ENCODE data around the gene NEK10.
A peak's percentile ranks its signal among the peaks of the same experiment; 100 is the strongest.

The NEK10 gene

DNA sequence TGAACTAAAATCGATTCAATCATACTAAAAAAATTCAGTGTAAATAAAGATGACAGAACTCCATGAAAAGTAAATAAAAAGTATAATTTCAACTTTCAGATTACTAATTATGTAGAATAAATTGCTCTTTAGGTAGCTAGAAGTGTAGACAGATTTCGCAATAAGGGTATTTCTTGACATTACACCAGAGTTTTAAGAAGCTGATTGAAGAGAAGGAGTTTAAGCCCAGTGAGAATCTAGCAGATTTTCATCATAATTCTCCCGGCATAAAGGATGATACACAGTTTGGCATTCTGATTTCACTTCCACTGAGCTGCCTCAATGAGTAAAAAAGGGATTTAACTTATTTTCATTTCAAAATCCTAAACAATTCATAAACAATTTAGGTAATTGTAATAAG is 259.2 kb downstream of the NEK10 start:
- no peak for DNase-seq (ENCODE audit: low read depth, low spot score)

- DNase-seq (ENCODE audit: low read depth, low spot score): no peak
Measured at GRCh38 chr3:27108322-27108721, 260.9 kb downstream of the NEK10 start.

- peak; percentile 45 for DNase-seq (ENCODE audit: low read depth, low spot score)
Measured at GRCh38 chr3:27105904-27106303, 263.3 kb downstream of the NEK10 start.

GRCh38 chr3:27097182-27097581 is 272.0 kb downstream of the NEK10 start:
- no peak for DNase-seq (ENCODE audit: low read depth, low spot score)

GRCh38 chr3:27095553-27096222 is 273.5 kb downstream of the NEK10 start:
- no peak for DNase-seq (ENCODE audit: low read depth, low spot score)

GRCh38 chr3:27094721-27095120 is 274.5 kb downstream of the NEK10 start:
- no peak for DNase-seq (ENCODE audit: low read depth, low spot score)

GRCh38 chr3:27093771-27094170 is 275.4 kb downstream of the NEK10 start:
- DNase-seq (ENCODE audit: low read depth, low spot score): no peak

GRCh38 chr3:27090275-27091041 is 278.7 kb downstream of the NEK10 start:
- DNase-seq (ENCODE audit: low read depth, low spot score): no peak

DNA sequence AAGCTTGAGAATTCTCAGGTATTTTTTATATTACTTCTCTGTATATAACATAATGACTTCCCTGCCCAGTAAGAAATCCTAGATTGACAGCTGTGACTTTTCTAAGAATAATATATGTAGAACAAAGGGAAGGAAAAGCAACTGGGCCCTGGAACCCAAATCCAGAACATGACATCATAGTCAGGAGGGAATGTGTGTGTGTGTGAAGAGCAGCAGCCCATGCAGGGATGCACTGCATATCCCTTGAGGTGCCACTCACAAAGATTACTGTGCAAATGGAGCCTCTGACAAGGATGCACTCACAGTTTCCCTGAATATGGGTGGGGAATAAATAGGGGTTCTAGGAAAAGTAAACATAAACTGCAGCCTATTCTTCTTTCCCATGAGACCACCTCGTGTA is 279.5 kb downstream of the NEK10 start:
- DNase-seq (ENCODE audit: low read depth, low spot score): no peak

GRCh38 chr3:27089068-27089467 is 280.1 kb downstream of the NEK10 start:
- DNase-seq (ENCODE audit: low read depth, low spot score): no peak

GRCh38 chr3:27085829-27086730 is 283.1 kb downstream of the NEK10 start:
- no peak for DNase-seq (ENCODE audit: low read depth, low spot score)

- no peak for DNase-seq (ENCODE audit: low read depth, low spot score)
Measured at GRCh38 chr3:27081992-27082607, 287.1 kb downstream of the NEK10 start.

- no peak for DNase-seq (ENCODE audit: low read depth, low spot score)
Measured at GRCh38 chr3:27081566-27081965, 287.6 kb downstream of the NEK10 start.

- no peak for DNase-seq (ENCODE audit: low read depth, low spot score)
Measured at GRCh38 chr3:27080258-27080525, 289.0 kb downstream of the NEK10 start.

GRCh38 chr3:27079427-27080257 is 289.5 kb downstream of the NEK10 start:
- no peak for DNase-seq (ENCODE audit: low read depth, low spot score)

DNA sequence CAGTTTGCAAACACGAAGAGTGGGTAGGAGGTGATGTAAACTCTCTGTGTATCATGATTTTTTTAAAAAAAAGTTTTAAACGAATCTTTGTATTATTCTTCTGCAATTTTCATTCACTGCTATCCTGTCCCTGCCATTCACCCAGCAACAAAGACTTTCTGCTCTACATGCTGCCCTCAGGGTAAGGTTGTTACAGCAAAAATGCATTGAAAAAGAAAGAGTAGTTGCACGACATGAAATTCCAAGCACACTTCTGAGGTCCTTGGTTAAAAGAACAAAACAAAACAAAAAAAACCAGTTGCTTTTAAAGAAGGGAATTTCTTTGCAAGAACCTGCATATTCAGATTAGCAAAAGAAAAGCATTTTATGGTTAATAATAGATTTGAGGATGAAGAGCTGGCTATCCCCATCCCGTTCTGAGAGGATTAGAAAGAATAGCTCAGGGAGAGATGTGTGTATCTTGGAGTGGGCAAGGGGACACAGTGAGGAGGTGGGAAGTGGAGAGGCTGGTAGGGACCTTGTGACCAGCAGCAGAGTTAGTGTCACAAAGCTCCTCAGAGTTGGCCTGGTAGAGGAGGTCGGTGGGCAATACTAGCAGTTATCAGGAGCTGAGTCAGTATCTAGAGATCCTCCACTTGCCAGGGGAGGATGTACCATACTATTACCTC is 290.8 kb downstream of the NEK10 start:
- DNase-seq (ENCODE audit: low read depth, low spot score): no peak

DNA sequence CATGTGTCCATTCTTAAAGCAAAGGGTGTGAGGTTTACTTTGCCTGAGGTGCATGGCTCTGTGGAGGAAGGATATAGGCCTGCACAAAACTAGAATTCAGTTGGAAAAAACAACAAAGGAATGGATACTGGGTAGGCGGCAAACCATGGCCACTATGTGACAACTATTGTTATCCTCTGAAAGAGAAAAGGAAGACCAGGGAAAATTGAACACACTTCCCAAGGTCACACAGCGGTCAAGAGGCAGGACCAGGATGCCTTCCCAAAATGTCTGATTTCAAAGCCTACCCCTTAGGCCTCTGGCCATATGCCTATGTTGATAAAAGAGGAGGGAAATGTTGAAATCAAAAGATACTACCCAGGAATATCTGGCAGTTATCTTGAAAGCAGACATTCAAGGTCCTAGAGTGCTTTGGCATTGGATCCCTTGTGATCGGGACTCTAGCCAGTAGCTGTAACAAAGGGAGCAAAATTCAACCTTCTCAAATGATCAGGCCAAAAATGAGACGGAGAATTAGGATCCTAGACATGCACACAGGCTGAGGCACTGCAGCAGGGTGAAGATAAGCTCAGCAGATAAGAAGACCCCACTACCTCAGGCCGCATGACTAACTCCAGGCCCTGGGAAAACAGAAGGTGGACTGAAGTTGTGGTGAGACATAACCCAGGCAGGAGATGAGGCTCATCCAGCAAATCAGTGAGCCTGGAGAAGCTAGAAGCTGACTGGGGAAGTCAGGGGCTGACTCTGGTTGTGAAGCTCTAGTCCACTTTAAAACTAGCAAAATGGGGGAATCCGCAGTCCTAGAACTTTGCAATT is 292.2 kb downstream of the NEK10 start:
- no peak for DNase-seq (ENCODE audit: low read depth, low spot score)

DNA sequence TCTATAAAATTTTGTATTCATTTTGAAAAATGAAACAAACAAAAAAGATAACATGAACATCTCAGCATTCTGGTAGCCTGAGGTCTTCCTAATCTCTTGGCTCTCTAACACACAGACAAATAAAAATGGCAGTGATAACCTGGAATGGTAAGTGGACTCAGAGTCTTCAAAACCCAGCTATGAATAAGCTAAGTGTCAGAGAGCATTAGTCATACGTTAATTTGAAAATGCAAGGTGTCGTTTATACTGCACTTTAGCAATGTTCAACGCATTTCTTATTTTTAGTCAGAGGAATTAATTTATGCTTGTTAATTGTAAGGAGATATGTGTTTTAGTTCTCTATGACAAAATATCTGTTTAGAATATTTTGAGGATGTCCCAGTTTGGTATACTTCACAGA is 294.3 kb downstream of the NEK10 start:
- DNase-seq (ENCODE audit: low read depth, low spot score): no peak

- no peak for DNase-seq (ENCODE audit: low read depth, low spot score)
Measured at GRCh38 chr3:27073912-27074311, 295.3 kb downstream of the NEK10 start.
